Karpas-422 (cell line): Measurements from ENCODE around the gene INAVA. TPM values are rescaled to one million over a fixed set of nuclear protein-coding genes. Genes with fewer than 3 reads are reported as not detected.

Experiments used
- DNase-seq: peaks from one replicate; pipeline ENCODE4 v3.0.0-alpha.2; 2015
- H2AFZ ChIP-seq: fragments of 200-600 bp; sonication (generic); 2 replicates; pipeline ENCODE4 v1.6.1; 2014; ENCODE audit warnings: antibody characterized with exemption, low read length, mixed read lengths
- H3K27ac ChIP-seq: fragments of 200-600 bp; sonication (generic); 2 replicates; pipeline ENCODE4 v1.5.1; 2014; ENCODE audit warnings: mild to moderate bottlenecking, low read length, moderate library complexity
- H3K27me3 ChIP-seq: fragments of 200-600 bp; sonication (generic); 2 replicates; pipeline ENCODE4 v1.6.1; 2014; ENCODE audit warnings: low read length, mixed read lengths
- H3K36me3 ChIP-seq: fragments of 200-600 bp; sonication (generic); 2 replicates; pipeline ENCODE4 v1.6.1; 2014; ENCODE audit warnings: low read length, mixed read lengths; ENCODE audit not compliant: insufficient read depth
- H3K4me1 ChIP-seq: fragments of 200-600 bp; sonication (generic); 2 replicates; pipeline ENCODE4 v1.6.1; 2014; ENCODE audit warnings: mild to moderate bottlenecking, low read length, mixed read lengths
- H3K4me2 ChIP-seq: fragments of 200-600 bp; sonication (generic); 2 replicates; pipeline ENCODE4 v1.6.1; 2014; ENCODE audit warnings: low read length, low read depth, mild to moderate bottlenecking; ENCODE audit not compliant: poor library complexity, severe bottlenecking
- H3K4me3 ChIP-seq: fragments of 200-600 bp; sonication (generic); 2 replicates; pipeline ENCODE4 v1.5.1; 2014; ENCODE audit warnings: mild to moderate bottlenecking, antibody characterized with exemption, low read length, mixed read lengths
- H3K79me2 ChIP-seq: fragments of 200-600 bp; sonication (generic); 2 replicates; pipeline ENCODE4 v1.6.1; 2014; ENCODE audit warnings: mild to moderate bottlenecking, low read length, mixed read lengths
- H3K9ac ChIP-seq: fragments of 200-600 bp; sonication (generic); 2 replicates; pipeline ENCODE4 v1.6.0; 2014; ENCODE audit warnings: low read length
- H3K9me2 ChIP-seq: fragments of 200-600 bp; sonication (generic), shearing (Covaris generic); replicated peaks from 2 replicates; pipeline ENCODE4 v1.6.0; 2014; ENCODE audit warnings: mild to moderate bottlenecking, low read length, moderate library complexity; ENCODE audit not compliant: insufficient read depth
- H3K9me3 ChIP-seq: fragments of 300-700, 200-600 bp; sonication (generic); 2 replicates; pipeline ENCODE4 v1.6.1; 2014; ENCODE audit warnings: low read length, mixed read lengths
- H4K20me1 ChIP-seq: fragments of 200-600 bp; sonication (generic); 2 replicates; pipeline ENCODE4 v1.6.1; 2014; ENCODE audit warnings: mild to moderate bottlenecking, antibody characterized with exemption, low read length, low read depth; ENCODE audit not compliant: insufficient read depth
- total RNA-seq: library from RNA; depleted of rRNA; stranded (reverse); fragments of >200 nt; shearing (Covaris generic); gene quantifications from 2 replicates; pipeline ENCODE4 v1.2.3, GENCODE V29; 2014; ENCODE audit warnings: low replicate concordance; rRNA removed

Gene INAVA, protein sequence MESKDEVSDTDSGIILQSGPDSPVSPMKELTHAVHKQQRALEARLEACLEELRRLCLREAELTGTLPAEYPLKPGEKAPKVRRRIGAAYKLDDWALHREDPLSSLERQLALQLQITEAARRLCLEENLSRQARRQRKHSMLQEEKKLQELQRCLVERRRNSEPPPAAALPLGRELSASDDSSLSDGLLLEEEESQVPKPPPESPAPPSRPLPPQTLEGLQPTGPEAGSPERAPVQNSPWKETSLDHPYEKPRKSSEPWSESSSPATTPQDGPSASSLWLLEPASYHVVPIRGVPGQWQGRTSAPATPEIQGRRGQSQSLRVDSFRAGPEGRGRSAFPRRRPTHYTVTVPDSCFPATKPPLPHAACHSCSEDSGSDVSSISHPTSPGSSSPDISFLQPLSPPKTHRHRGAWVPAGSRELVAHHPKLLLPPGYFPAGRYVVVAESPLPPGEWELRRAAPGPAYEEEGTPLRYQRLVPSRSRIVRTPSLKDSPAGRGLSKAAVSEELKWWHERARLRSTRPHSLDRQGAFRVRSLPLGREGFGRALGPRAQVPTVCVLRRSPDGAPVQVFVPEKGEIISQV
- not detected in 2 replicates for total RNA-seq

DNA sequence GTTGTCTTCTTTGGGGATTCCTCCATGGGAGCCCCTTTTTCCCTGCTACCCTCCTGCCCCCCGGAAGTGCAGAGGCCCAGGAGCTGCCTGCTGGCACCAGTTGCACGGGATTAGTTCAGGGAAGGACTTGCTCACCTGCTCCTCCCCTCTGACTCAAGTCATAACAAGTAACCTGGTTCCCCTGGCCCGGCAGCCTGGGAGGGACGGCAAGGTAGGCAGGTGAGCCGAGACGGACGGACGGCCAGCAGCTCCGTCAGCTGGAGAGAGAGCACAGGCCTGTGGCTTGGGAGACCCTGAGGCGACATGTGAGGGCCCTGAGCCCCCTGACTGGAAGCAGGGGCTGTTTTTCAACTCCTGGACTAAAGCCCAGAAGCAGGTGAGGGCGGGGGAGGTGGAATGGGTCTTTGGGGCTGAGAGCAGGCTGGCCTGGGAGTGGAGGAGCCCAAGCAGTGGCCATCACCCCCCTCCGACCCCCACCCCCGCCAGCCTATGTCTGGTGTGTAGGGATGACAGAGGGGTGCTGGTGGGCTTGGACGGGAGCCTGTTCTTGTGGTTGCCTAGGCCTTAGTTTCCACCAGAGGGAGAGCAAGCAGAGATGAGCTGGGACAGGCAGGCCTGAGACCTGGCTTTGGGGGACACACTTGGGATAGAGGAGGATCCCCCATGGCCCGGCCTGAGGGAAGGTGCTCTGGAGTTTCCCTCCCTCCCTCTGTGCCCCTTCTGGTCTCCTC is at the start of gene INAVA:
Gene INAVA (plus strand): TSS at position 189 of the 731 bp plus-strand sequence. CDS start 3,501 bp downstream, outside the sequence.
- no peak within 1 kb of the TSS for H2AFZ ChIP-seq
- no peak within 1 kb of the TSS for H3K9ac ChIP-seq

DNA sequence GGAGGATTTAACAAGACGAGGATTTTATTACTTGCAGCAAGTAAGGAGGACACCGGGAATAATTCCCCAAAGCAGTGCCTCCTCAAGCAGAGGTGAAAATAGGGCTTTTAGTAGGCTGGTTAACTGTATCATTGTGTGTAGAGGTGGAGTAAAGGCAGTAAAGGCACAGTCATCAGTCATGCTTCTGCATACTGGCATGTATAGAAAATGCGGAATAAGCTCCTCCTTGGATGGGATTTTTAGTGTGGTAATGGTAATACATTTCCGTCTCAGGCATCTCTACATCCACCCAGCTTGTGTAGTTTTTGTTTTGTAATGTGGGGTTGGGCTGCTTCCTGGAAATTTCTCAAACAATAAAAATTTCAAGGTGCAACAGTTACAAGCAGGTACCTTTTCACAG is 49.3 kb upstream of the INAVA start:
- H4K20me1 ChIP-seq: no peaks in the 10 kb centered on the region
- no peaks in the 10 kb centered on the region for H3K27me3 ChIP-seq
- no peak overlapping the region for H2AFZ ChIP-seq
- peaks cover 67% of the 10 kb centered on the region for H3K36me3 ChIP-seq
- DNase-seq: no peak
- H3K9me3 ChIP-seq: no peaks in the 10 kb centered on the region
- H3K9me2 ChIP-seq: no peaks in the 10 kb centered on the region
- peaks cover 31% of the 10 kb centered on the region for H3K79me2 ChIP-seq
- no peak overlapping the region for H3K9ac ChIP-seq
- H3K4me3 ChIP-seq: no peak overlapping the region
- H3K27ac ChIP-seq: no peak overlapping the region
- H3K4me1 ChIP-seq: no peaks in the 10 kb centered on the region
- no peak overlapping the region for H3K4me2 ChIP-seq

More for the DNA sequence above, at the start of gene INAVA:
- no peak within 1 kb of the TSS for H3K4me2 ChIP-seq
- peaks cover 4% of the 10 kb centered on the region; the same call in 1 of the 2 replicates for H4K20me1 ChIP-seq
- no peaks in the 10 kb centered on the region for H3K79me2 ChIP-seq
- H3K27ac ChIP-seq: no peak within 1 kb of the TSS
- no peaks in the 10 kb centered on the region for H3K9me3 ChIP-seq
- no peak for DNase-seq
- peaks cover 6% of the 10 kb centered on the region for H3K4me1 ChIP-seq
- no peaks in the 10 kb centered on the region for H3K27me3 ChIP-seq
- no peaks in the 10 kb centered on the region for H3K36me3 ChIP-seq
- no peaks in the 10 kb centered on the region for H3K9me2 ChIP-seq
- no peak within 1 kb of the TSS for H3K4me3 ChIP-seq

DNA sequence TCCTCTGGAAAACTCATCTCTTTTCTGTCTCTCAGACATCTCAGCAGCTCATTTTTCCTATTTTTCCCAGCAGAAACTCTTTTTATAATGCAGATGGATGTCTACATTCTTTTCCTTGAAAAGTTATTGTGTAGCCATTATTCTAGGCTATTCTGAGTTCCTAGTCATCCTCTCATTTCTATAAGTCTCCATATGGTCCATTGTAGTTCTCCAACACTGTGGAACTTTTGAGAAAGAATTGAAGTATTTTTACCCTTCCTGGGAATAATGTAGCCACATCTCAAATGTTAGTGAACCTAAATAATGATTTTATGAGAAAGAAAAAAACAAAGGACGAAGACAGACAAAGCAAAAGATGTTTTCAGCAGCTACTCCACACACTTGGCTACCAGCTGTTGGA is 48.3 kb upstream of the INAVA start:
- Histone ChIP-seq H3K4me1 (no peaks in the 10 kb centered on the region), H3K27ac (no peak overlapping the region), H3K36me3 (peaks cover 70% of the 10 kb centered on the region), H3K79me2 (peaks cover 26% of the 10 kb centered on the region; the same call in 1 of the 2 replicates), H3K9me3 (no peaks in the 10 kb centered on the region), H3K4me3 (no peak overlapping the region), H3K27me3 (no peaks in the 10 kb centered on the region), H2AFZ (no peak overlapping the region), H3K9ac (no peak overlapping the region), H3K4me2 (no peak overlapping the region), H3K9me2 (no peaks in the 10 kb centered on the region), H4K20me1 (no peaks in the 10 kb centered on the region)
- no peak for DNase-seq

DNA sequence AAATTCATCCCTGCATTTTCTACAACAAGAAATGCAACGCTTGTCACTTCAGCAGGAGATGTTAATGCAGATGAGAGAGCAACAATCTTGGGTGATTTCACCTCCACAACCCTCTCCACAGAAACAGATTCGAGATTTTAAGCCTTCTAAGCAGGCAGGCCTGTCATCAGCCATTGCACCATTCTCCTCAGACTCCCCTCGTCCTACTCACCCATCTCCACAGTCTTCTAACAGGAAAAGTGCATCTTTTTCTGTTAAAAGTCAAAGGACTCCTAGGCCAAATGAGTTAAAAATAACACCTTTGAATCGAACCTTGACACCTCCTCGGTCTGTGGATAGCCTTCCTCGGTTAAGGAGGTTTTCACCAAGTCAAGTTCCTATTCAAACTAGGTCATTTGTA is 45.3 kb upstream of the INAVA start:
- Histone ChIP-seq H3K27ac (no peak overlapping the region), H3K4me3 (no peak overlapping the region), H3K79me2 (peaks cover 20% of the 10 kb centered on the region), H4K20me1 (no peaks in the 10 kb centered on the region), H2AFZ (no peak overlapping the region), H3K9ac (no peak overlapping the region), H3K4me2 (no peak overlapping the region), H3K36me3 (peaks cover 74% of the 10 kb centered on the region), H3K4me1 (no peaks in the 10 kb centered on the region), H3K27me3 (no peaks in the 10 kb centered on the region), H3K9me2 (no peaks in the 10 kb centered on the region), H3K9me3 (no peaks in the 10 kb centered on the region)
- DNase-seq: no peak

DNA sequence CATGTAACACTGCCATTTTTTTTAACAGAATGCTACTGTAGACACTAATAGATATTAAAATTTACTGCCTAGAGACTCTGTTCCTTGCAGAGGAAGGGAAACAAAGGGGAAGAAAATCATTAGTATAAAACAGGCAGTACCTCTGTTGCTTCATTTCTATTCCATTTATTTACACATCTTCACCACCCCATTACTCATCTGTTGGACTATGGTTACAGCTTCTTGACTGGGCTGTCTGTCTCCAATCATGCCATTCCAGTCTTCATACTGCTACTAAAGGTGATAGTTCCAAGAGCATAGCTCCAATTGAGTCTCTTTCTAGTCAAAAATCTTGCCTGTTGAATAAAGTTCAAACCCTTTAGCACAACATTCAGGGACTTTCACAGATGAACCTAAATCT is 44.1 kb upstream of the INAVA start:
- H3K9ac ChIP-seq: no peak overlapping the region
- no peaks in the 10 kb centered on the region for H3K9me3 ChIP-seq
- no peak overlapping the region for H3K4me2 ChIP-seq
- H3K4me3 ChIP-seq: no peak overlapping the region
- H4K20me1 ChIP-seq: no peaks in the 10 kb centered on the region
- H2AFZ ChIP-seq: no peak overlapping the region
- peaks cover 82% of the 10 kb centered on the region for H3K36me3 ChIP-seq
- peaks cover 20% of the 10 kb centered on the region for H3K79me2 ChIP-seq
- no peak overlapping the region for H3K27ac ChIP-seq
- no peaks in the 10 kb centered on the region for H3K4me1 ChIP-seq
- no peak for DNase-seq
- H3K27me3 ChIP-seq: no peaks in the 10 kb centered on the region
- no peaks in the 10 kb centered on the region for H3K9me2 ChIP-seq

DNA sequence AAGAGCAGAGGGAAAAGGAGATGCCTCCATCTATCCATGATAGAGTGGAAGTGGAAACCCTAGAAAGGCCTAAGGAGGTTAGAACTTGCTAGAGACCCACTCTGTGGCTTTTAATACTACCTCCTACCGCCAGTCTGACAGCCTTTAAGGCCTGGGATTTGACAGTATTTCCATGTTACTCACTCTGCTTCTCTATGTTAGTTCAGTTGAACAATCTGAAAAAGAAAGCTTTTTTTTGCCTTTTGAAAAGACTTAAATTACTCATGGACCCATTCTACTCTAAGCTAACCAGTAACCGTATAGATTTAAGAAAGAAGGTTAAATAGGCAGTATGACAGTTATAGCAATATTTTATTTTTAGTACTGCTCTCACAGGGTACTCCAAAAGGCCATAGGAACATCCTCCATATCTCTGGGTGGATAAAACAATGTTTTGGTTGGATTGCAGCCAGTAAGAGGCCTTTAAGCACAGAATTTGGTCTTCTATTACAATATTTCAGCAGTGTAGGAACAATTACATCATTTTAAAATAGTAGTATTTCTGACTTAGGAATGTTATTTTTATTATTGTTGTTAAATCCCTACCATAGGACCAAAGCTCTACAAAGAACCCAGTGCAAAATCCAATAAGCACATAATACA is 37.9 kb upstream of the INAVA start:
- H3K4me1 ChIP-seq: no peaks in the 10 kb centered on the region
- H2AFZ ChIP-seq: no peak overlapping the region
- H4K20me1 ChIP-seq: no peaks in the 10 kb centered on the region
- no peak for DNase-seq
- no peak overlapping the region for H3K4me3 ChIP-seq
- no peaks in the 10 kb centered on the region for H3K9me2 ChIP-seq
- peaks cover 74% of the 10 kb centered on the region for H3K36me3 ChIP-seq
- no peaks in the 10 kb centered on the region for H3K27me3 ChIP-seq
- H3K9ac ChIP-seq: no peak overlapping the region
- no peak overlapping the region for H3K27ac ChIP-seq
- no peaks in the 10 kb centered on the region for H3K9me3 ChIP-seq
- no peak overlapping the region for H3K4me2 ChIP-seq
- H3K79me2 ChIP-seq: peaks cover 3% of the 10 kb centered on the region; the same call in 1 of the 2 replicates

DNA sequence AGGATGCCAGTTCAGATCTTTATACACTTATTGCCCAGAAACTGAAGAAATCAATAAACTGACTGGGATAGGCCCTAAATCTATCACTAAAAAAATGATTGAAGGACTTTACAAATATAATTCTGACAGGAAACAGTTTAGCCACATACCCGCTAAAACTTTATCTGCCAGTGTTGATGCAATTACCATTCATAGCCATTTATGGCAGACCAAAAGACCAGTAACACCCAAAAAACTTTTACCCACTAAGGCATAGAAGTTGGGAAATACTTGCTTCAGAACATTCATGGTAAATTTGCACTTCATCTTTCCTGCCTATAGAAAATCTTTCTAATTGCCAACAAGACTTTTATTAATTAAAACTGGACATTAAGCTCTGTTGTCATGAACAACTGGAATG is 36.9 kb upstream of the INAVA start:
- no peak overlapping the region for H3K4me3 ChIP-seq
- no peak overlapping the region for H3K9ac ChIP-seq
- no peak for DNase-seq
- no peaks in the 10 kb centered on the region for H3K27me3 ChIP-seq
- no peaks in the 10 kb centered on the region for H3K4me1 ChIP-seq
- peaks cover 75% of the 10 kb centered on the region for H3K36me3 ChIP-seq
- H2AFZ ChIP-seq: no peak overlapping the region
- H3K9me3 ChIP-seq: no peaks in the 10 kb centered on the region
- no peak overlapping the region for H3K27ac ChIP-seq
- no peaks in the 10 kb centered on the region for H3K79me2 ChIP-seq
- no peak overlapping the region for H3K4me2 ChIP-seq
- H4K20me1 ChIP-seq: no peaks in the 10 kb centered on the region
- H3K9me2 ChIP-seq: no peaks in the 10 kb centered on the region
